HepG2 (cell line): ENCODE measurements around the gene ESF1. TPM values are rescaled to one million over a fixed set of nuclear protein-coding genes. Genes with fewer than 3 reads are reported as not detected.

ENCODE experiments used
- ATAC-seq: fragments of 200-7000 bp; cut with Tn5 transposase; 3 replicates; pipeline ENCODE4 v1.9.1; 2020; ENCODE audit warnings: mild to moderate bottlenecking, moderate library complexity
- BruUV-seq: library from RNA; stranded (reverse); fragments of 400-500 nt; replicated peaks from 2 replicates; lab custom pipeline; 2021; lab: Mats Ljungman, UMichigan
- CTCF ChIA-PET: fragments of 300-600 bp; formaldehyde crosslinking; extraction: SDS; loops from one replicate; lab custom pipeline; 2021; ENCODE audit warnings: low total read pairs, inconsistent platforms, low intra/inter-chr PET ratio; lab: Yijun Ruan, JAX
- POLR2A ChIA-PET: fragments of 350-600 bp; sonication (Branson Sonifier 250); formaldehyde crosslinking; loops from one replicate; lab custom pipeline; 2020; ENCODE audit warnings: antibody characterized with exemption, inconsistent platforms; lab: Yijun Ruan, JAX
- DNase-seq: peaks from one replicate; pipeline ENCODE4 v3.0.0-alpha.2; 2015; ENCODE audit warnings: low spot score
- FAIRE-seq: peaks from 3 replicates; lab custom pipeline; 2011; peaks lifted over from hg19 to GRCh38; lab: Jason Lieb, UNC
- H2AFZ ChIP-seq: one replicate; pipeline ENCODE4 v1.6.1; 2011; ENCODE audit warnings: low read length, inconsistent platforms
- H3K27ac ChIP-seq: fragments of 300-600 bp; 3 replicates; pipeline ENCODE4 v1.8.0; 2011; ENCODE audit warnings: mixed run types, mild to moderate bottlenecking, mixed read lengths, low read length, inconsistent platforms; ENCODE audit not compliant: insufficient read depth; ENCODE audit errors: extremely low read length
- H3K27me3 ChIP-seq, 2 experiments: fragments of 200-600 bp in 1 of 2; 2 replicates in 1 of 2; 3 replicates in 1 of 2; pipeline versions ENCODE4 v1.6.0 to v1.8.0; 2011; ENCODE audit warnings: low read length in 2 of 2, mild to moderate bottlenecking in 2 of 2, moderate library complexity in 2 of 2, inconsistent platforms in 1 of 2; ENCODE audit not compliant: insufficient read depth in 2 of 2, control insufficient read depth in 1 of 2
- H3K36me3 ChIP-seq, 2 experiments: fragments of 200-600 bp in 1 of 2; replicated peaks in 1 of 2; 2 replicates in 1 of 2; 3 replicates in 1 of 2; pipeline versions ENCODE4 v1.5.1 to v1.8.0; 2011; ENCODE audit warnings: low read length in 2 of 2, inconsistent platforms in 1 of 2; ENCODE audit not compliant: insufficient read depth in 2 of 2, control insufficient read depth in 1 of 2
- H3K4me1 ChIP-seq: 2 replicates; pipeline ENCODE4 v1.5.1; 2012; ENCODE audit warnings: low read length, inconsistent platforms; ENCODE audit not compliant: insufficient read depth
- H3K4me2 ChIP-seq: 2 replicates; pipeline ENCODE4 v1.6.0; 2011; ENCODE audit warnings: low read depth, low read length, inconsistent platforms
- H3K4me3 ChIP-seq, 3 experiments: fragments of 200-600 bp in 1 of 3; sonication (generic), shearing (Covaris generic) in 1 of 3; replicated peaks in 1 of 3; 2 replicates each; pipeline ENCODE4 v1.5.1; 2011 to 2016; ENCODE audit warnings: low read length in 3 of 3, inconsistent platforms in 2 of 3, low read depth in 2 of 3, mild to moderate bottlenecking in 2 of 3, control low read depth in 1 of 3, mixed read lengths in 1 of 3; ENCODE audit not compliant: insufficient read depth in 1 of 3
- H3K79me2 ChIP-seq: one replicate; pipeline ENCODE4 v1.6.1; 2011; ENCODE audit warnings: low read length, inconsistent platforms; ENCODE audit not compliant: insufficient read depth
- H3K9ac ChIP-seq: 2 replicates; pipeline ENCODE4 v1.6.0; 2011; ENCODE audit warnings: mild to moderate bottlenecking, low read depth, low read length, inconsistent platforms; ENCODE audit not compliant: insufficient read depth
- H3K9me3 ChIP-seq: 2 replicates; pipeline ENCODE4 v1.5.1; 2012; ENCODE audit warnings: mild to moderate bottlenecking, low read length
- H4K20me1 ChIP-seq: 2 replicates; pipeline ENCODE4 v1.6.0; 2011; ENCODE audit warnings: inconsistent platforms, mild to moderate bottlenecking, low read length, moderate library complexity; ENCODE audit not compliant: insufficient read depth
- CEBPG ChIP-seq: IDR thresholded peaks from 2 replicates; pipeline ENCODE4 v1.6.1; 2016
- GATAD2A ChIP-seq: IDR thresholded peaks from 2 replicates; pipeline ENCODE4 v1.6.1; 2016
- HMG20A ChIP-seq: IDR thresholded peaks from 2 replicates; pipeline ENCODE4 v1.6.1; 2016; ENCODE audit warnings: borderline replicate concordance
- MAFF ChIP-seq: IDR thresholded peaks from 2 replicates; pipeline ENCODE4 v1.6.1; 2011; ENCODE audit warnings: low read depth, low read length, improper control_type of control experiment
- MAFK ChIP-seq, 2 experiments: IDR thresholded peaks in 1 of 2; conservative IDR thresholded peaks in 1 of 2; 2 replicates each; pipeline ENCODE4 v1.6.1; 2011; ENCODE audit warnings: improper control_type of control experiment in 2 of 2, low read length in 2 of 2
- MXI1 ChIP-seq: IDR thresholded peaks from 3 replicates; pipeline ENCODE4 v1.6.1; 2012; ENCODE audit warnings: low read depth, low read length, inconsistent platforms, borderline replicate concordance
- NR2F1 ChIP-seq, 2 experiments: fragments of 450-650 bp in 1 of 2; formaldehyde crosslinking in 1 of 2; IDR thresholded peaks; 2 replicates each; pipeline versions ENCODE4 v1.5.0 to v1.6.1; 2016 to 2020; ENCODE audit warnings: mild to moderate bottlenecking in 1 of 2, missing compliant biosample characterization in 1 of 2, missing genetic modification reagents in 1 of 2, moderate library complexity in 1 of 2
- PAX8 ChIP-seq: sonication (generic); formaldehyde crosslinking; IDR thresholded peaks from 2 replicates; pipeline ENCODE4 v1.8.0; 2022; ENCODE audit warnings: mild to moderate bottlenecking, missing genetic modification reagents, borderline replicate concordance
- PCBP1 ChIP-seq: fragments of 200-400 bp; formaldehyde crosslinking; IDR thresholded peaks from 2 replicates; pipeline ENCODE4 v1.6.1; 2017; ENCODE audit warnings: mild to moderate bottlenecking, low read depth, low read length, borderline replicate concordance
- RBFOX2 ChIP-seq: fragments of 200-400 bp; formaldehyde crosslinking; IDR thresholded peaks from 2 replicates; pipeline ENCODE4 v1.6.1; 2017; ENCODE audit warnings: low read depth, mild to moderate bottlenecking, low read length
- RBM22 ChIP-seq: fragments of 200-400 bp; formaldehyde crosslinking; optimal IDR thresholded peaks from 2 replicates; pipeline ENCODE3; 2017; ENCODE audit warnings: mild to moderate bottlenecking, low read length, moderate library complexity
- RCOR2 ChIP-seq: IDR thresholded peaks from 2 replicates; pipeline ENCODE4 v1.6.1; 2016; ENCODE audit warnings: missing biosample characterization, missing genetic modification reagents
- SOX5 ChIP-seq: IDR thresholded peaks from 2 replicates; pipeline ENCODE4 v1.6.1; 2016; ENCODE audit warnings: borderline replicate concordance
- SSRP1 ChIP-seq: IDR thresholded peaks from 2 replicates; pipeline ENCODE4 v1.6.1; 2016; ENCODE audit warnings: control low read depth
- TARDBP ChIP-seq: sonication (generic); formaldehyde crosslinking; IDR thresholded peaks from 2 replicates; pipeline ENCODE4 v1.8.0; 2022; ENCODE audit warnings: mild to moderate bottlenecking, missing genetic modification reagents
- ZFP62 ChIP-seq: sonication (generic); formaldehyde crosslinking; IDR thresholded peaks from 2 replicates; pipeline ENCODE4 v1.4.0; 2020; ENCODE audit warnings: missing genetic modification reagents
- ZMYM3 ChIP-seq: sonication (generic); formaldehyde crosslinking; IDR thresholded peaks from 2 replicates; pipeline ENCODE4 v1.5.1; 2020; ENCODE audit warnings: mild to moderate bottlenecking, missing genetic modification reagents
- ZNF335 ChIP-seq: sonication (generic); formaldehyde crosslinking; IDR thresholded peaks from 2 replicates; pipeline ENCODE4 v1.4.0; 2020; ENCODE audit warnings: missing genetic modification reagents
- ZNF577 ChIP-seq: sonication (generic); formaldehyde crosslinking; IDR thresholded peaks from 2 replicates; pipeline ENCODE4 v1.4.0; 2020; ENCODE audit warnings: mild to moderate bottlenecking, low read depth, missing genetic modification reagents, borderline replicate concordance
- ZNF713 ChIP-seq: sonication (generic); formaldehyde crosslinking; IDR thresholded peaks from 2 replicates; pipeline ENCODE4 v1.4.0; 2020; ENCODE audit warnings: mild to moderate bottlenecking, missing genetic modification reagents
- WGBS: methylation state at CpG from one replicate; pipeline ENCODE4 v1.1.6; 2017; ENCODE audit warnings: low lambda C conversion rate; 5-methylcytosine and 5-hydroxymethylcytosine counted together
- in situ Hi-C: cut with HindIII; loops from 2 replicates; pipeline ENCODE4 v1.10.0; 2017; ENCODE audit warnings: low pct_unique_long_range_greater_than_20kb; ENCODE audit not compliant: extremely low pct_ligation_motif_present
- intact Hi-C: fragments of 100-400 bp; cut with micrococcal nuclease; formaldehyde crosslinking; loops from one replicate; pipeline ENCODE4 v1.10.0; 2022; ENCODE audit not compliant: unreplicated experiment
- polyA plus RNA-seq, 8 experiments: library from polyadenylated mRNA; depleted of rRNA in 3 of 8; stranded (reverse) in 7 of 8; unstranded in 1 of 8; fragments of >200 nt; fragmentation: Illumina TruSeq in 4 of 8; extraction: Trizol in 4 of 8; gene quantifications; 2 replicates each; pipeline versions ENCODE4 v1.2.1 to v1.2.3, GENCODE V29; 2011 to 2016; ENCODE audit warnings: low read depth in 4 of 8, missing spikeins in 1 of 8, mixed read lengths in 1 of 8; ENCODE audit not compliant: insufficient read depth in 1 of 8
- total RNA-seq, 5 experiments: library from RNA; depleted of rRNA; stranded (reverse); fragments of >200 nt; fragmentation: Illumina TruSeq; extraction: Trizol; gene quantifications; 2 replicates each; pipeline ENCODE4 v1.2.3, GENCODE V29; 2016; ENCODE audit warnings: low read depth in 1 of 5

The ESF1 gene
- total and polyA plus RNA-seq, 2 of the 13 experiments (the other 11 are each of a cell fraction or from before 2014, with no cell fraction given) = 7.3 to 66.9 TPM

DNA sequence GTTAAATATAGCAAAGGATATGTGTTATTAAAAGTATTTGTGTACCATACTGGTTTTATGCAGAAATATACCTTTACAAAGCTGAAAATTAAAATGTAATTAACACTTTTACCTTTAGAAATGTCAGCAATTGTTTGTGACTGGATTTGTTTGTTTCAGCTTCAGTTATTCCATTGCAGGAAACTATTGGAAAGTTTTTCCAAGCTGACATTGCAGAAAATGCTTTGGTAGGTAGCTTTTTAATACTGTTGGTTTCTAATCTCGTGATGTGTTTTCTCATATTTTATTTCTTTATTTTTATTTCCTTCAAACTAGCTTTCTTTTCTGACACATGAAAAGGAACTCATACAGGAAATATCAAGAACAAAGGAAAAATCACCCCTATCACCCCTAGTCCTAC, 8.3 kb upstream of the ESF1 start:
- Histone ChIP-seq H2AFZ (no peak overlapping the region), H3K4me2 (no peak overlapping the region), H3K79me2 (peaks cover 13% of the 10 kb centered on the region), H3K36me3 (peaks cover 48 to 87% of the 10 kb centered on the region in 2 experiments), H3K27ac (no peak overlapping the region), H3K9me3 (no peaks in the 10 kb centered on the region), H3K4me1 (peaks cover 32% of the 10 kb centered on the region), H3K9ac (no peak overlapping the region), H3K4me3 (no peak overlapping the region), H4K20me1 (no peaks in the 10 kb centered on the region; the same call in 1 of the 2 replicates), H3K27me3 (no peaks in the 10 kb centered on the region)
- TF ChIP-seq PCBP1 = no peak
- TF ChIP-seq MAFF = peak; percentile 27; the same call in 1 of the 2 replicates
- peak in 1 of 2 experiments; percentile 49; a peak in 2 of 4 replicates for TF ChIP-seq MAFK (conservative IDR thresholded peaks at IDR 0.05 in 1 of 2, IDR thresholded peaks at IDR 0.05 in 1 of 2; ENCODE audit: low read length in 2 of 2)
- peak; percentile 12; the same call in 1 of the 2 replicates for TF ChIP-seq RBFOX2
- ChIA-PET CTCF (no interaction called here), POLR2A (interaction anchor here (1.3 kb wide), 1 partner anchor 8 kb away, joined by 5 read pairs; the partner anchor contains the start of genes ESF1 and NDUFAF5)
- DNase-seq = no peak
- ATAC-seq = no peak
- no TSS peak for BruUV-seq
- FAIRE-seq = no peak
- intact Hi-C loops (no loop called here), in situ Hi-C loops (no loop called here)
- 97% methylated on average over 1 of the region's 1 CpG for WGBS

DNA sequence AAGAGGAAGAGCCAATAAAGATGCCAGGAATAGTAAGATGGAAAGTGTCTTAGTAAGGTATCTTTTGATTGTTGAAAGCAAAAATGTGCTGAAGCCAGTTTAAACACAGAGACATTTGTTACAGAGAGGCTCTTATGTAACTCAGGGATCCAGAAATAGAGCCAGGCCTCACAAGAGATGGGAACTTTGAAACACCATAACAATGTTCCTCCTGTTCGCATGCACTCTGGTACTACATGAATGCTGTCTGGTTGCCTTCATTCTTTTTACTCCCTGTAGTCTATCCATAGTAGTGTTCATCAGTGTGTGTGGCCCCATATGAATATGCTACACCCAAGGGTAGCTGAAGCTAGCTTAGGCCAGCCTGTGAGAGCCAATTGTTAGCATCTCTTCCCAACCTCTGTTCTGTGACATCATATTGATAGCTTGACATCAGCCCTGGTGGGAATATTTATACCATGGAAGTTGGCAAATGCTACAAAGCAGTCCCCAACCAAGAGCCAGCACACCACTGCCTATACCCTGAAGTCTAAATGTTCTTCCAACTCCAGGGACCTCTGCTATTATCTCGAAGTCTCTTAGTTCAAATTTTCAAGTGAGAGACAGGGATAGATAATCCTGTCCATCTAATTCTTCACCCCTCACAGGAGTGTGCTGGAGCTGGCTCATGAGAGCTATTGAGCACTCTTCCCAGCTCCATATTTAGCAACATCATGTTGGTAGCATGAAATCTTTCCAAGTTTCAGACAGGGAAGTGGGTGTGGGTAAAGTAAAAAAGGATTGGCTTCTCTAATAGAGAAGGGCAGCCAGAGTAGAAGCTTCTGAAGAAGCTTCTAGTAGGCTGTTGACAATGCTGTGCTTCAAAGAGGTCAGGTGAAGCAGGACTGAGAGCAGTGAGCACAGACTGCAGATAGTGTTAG, 7.1 kb upstream of the ESF1 start:
- POLR2A ChIA-PET = no interaction called here
- intact Hi-C loops = no loop called here
- TF ChIP-seq ZMYM3 = peak; percentile 56; the same call in 1 of the 2 replicates
- TF ChIP-seq SSRP1 = 0 out of 2 replicates have a peak, but pooled peaks have one; percentile 21
- peak; percentile 21 for TF ChIP-seq RBM22
- no peak for TF ChIP-seq PAX8
- TF ChIP-seq HMG20A = 0 out of 2 replicates have a peak, but pooled peaks have one; percentile 17
- TF ChIP-seq ZFP62 = no peak
- 0 out of 2 replicates have a peak, but pooled peaks have one; percentile 8 for TF ChIP-seq CEBPG (CRISPR knock-in tag)
- no peak for TF ChIP-seq ZNF577 (CRISPR knock-in tag)
- 0 out of 2 replicates have a peak, but pooled peaks have one; percentile 13 for TF ChIP-seq GATAD2A (CRISPR knock-in tag)
- TF ChIP-seq TARDBP = peak; percentile 57
- 0 out of 2 replicates have a peak, but pooled peaks have one; percentile 33 for TF ChIP-seq SOX5 (CRISPR knock-in tag)
- TF ChIP-seq NR2F1 (CRISPR knock-in tag; IDR thresholded peaks at IDR 0.05) = no peak
- peak; percentile 37; the same call in 1 of the 2 replicates for TF ChIP-seq RCOR2 (CRISPR knock-in tag)
- TF ChIP-seq ZNF713 (CRISPR knock-in tag) = no peak
- TF ChIP-seq MXI1 = no peak
- TF ChIP-seq ZNF335 (CRISPR knock-in tag) = no peak

More for the DNA sequence above, 7.1 kb upstream of the ESF1 start:
- CTCF ChIA-PET = no interaction called here
- H3K36me3 ChIP-seq = peaks cover 46 to 84% of the 10 kb centered on the region in 2 experiments
- no peak overlapping the region for H3K4me3 ChIP-seq
- 90% methylated on average over 2 of the region's 2 CpGs for WGBS
- no peaks in the 10 kb centered on the region; the same call in 1 of the 2 replicates for H4K20me1 ChIP-seq
- BruUV-seq = no TSS peak
- no peak overlapping the region for H3K4me2 ChIP-seq
- H3K9ac ChIP-seq = no peak overlapping the region
- in situ Hi-C loops = no loop called here
- H2AFZ ChIP-seq = no peak overlapping the region
- ATAC-seq (no peak; the same call in 2 of the 3 replicates), DNase-seq (peak; percentile 35), FAIRE-seq (no peak)
- peaks cover 44% of the 10 kb centered on the region for H3K4me1 ChIP-seq
- H3K79me2 ChIP-seq = peaks cover 25% of the 10 kb centered on the region
- H3K27me3 ChIP-seq = no peaks in the 10 kb centered on the region
- H3K9me3 ChIP-seq = no peaks in the 10 kb centered on the region
- no peak overlapping the region for H3K27ac ChIP-seq
